Jurkat, Clone E6-1 (cell line): ENCODE measurements around the gene ACER1. TPM values are rescaled to one million over a fixed set of nuclear protein-coding genes. Genes with fewer than 3 reads are reported as not detected.
A peak's percentile ranks its signal among the peaks of the same experiment; 100 is the strongest.
"Not testable (repeated sequence)": the region's sequence is repeated elsewhere in the genome, so short reads cannot be mapped to it uniquely, and the experiment has no call there.

Source experiments
- DNase-seq: peaks from one replicate; pipeline ENCODE4 v3.0.0-alpha.2; 2011; ENCODE audit warnings: low read depth, low spot score
- H3K4me3 ChIP-seq: 2 replicates; pipeline ENCODE4 v1.5.1; 2011; ENCODE audit warnings: mild to moderate bottlenecking, low read length, control low read depth, moderate library complexity
- polyA plus RNA-seq: library from polyadenylated mRNA; unstranded; fragments of >200 nt; gene quantifications from one replicate; pipeline ENCODE4 v1.2.1, GENCODE V29; 2012; ENCODE audit warnings: missing spikeins; ENCODE audit not compliant: insufficient read length, insufficient read depth

Gene ACER1
- polyA plus RNA-seq = not detected

- DNase-seq = no peak
Observed at GRCh38 chr19:6333439-6333838, at the start of gene ACER1. TSS of gene ACER1 (minus strand) at chr19:6333612. CDS start at chr19:6333551, 61 bp downstream.

GRCh38 chr19:6383188-6383587 is 49.8 kb upstream of the ACER1 start:
- H3K4me3 ChIP-seq = no peak overlapping the region
- no peak for DNase-seq

More at GRCh38 chr19:6333439-6333838, at the start of gene ACER1:
- no peak within 1 kb of the TSS for H3K4me3 ChIP-seq

- no peak overlapping the region for H3K4me3 ChIP-seq
- DNase-seq = no peak
Observed at GRCh38 chr19:6381030-6381750, 47.8 kb upstream of the ACER1 start.

GRCh38 chr19:6379744-6380143 is 46.3 kb upstream of the ACER1 start:
- no peak overlapping the region for H3K4me3 ChIP-seq
- DNase-seq = no peak

- no peak for DNase-seq
- H3K4me3 ChIP-seq = no peak overlapping the region
Observed at GRCh38 chr19:6378486-6378885, 45.1 kb upstream of the ACER1 start.

GRCh38 chr19:6378041-6378440 is 44.6 kb upstream of the ACER1 start:
- no peak overlapping the region for H3K4me3 ChIP-seq
- DNase-seq = no peak

GRCh38 chr19:6376512-6377190 is 43.2 kb upstream of the ACER1 start:
- no peak overlapping the region for H3K4me3 ChIP-seq
- DNase-seq = no peak

- DNase-seq = no peak
- no peak within 1 kb of the TSS for H3K4me3 ChIP-seq
Observed at GRCh38 chr19:6375411-6376010, 42.1 kb upstream of the ACER1 start, which contains the start of gene PSPN. TSS of gene PSPN (minus strand) at chr19:6375933. CDS start at chr19:6375849, 84 bp downstream.

- H3K4me3 ChIP-seq = no peak overlapping the region
- DNase-seq = no peak
Observed at GRCh38 chr19:6374711-6375410, 41.4 kb upstream of the ACER1 start.

- H3K4me3 ChIP-seq = peak overlapping the region; percentile 58
- no peak for DNase-seq
Observed at GRCh38 chr19:6374161-6374709, 40.8 kb upstream of the ACER1 start.

GRCh38 chr19:6373813-6374108 is 40.3 kb upstream of the ACER1 start:
- peak overlapping the region; percentile 58 for H3K4me3 ChIP-seq
- DNase-seq = no peak

GRCh38 chr19:6373096-6373812 is 39.8 kb upstream of the ACER1 start:
- H3K4me3 ChIP-seq = peak overlapping the region; percentile 70
- DNase-seq = peak; percentile 96

GRCh38 chr19:6372594-6373095 is 39.2 kb upstream of the ACER1 start, which contains the start of gene ALKBH7:
TSS of gene ALKBH7 (plus strand) at chr19:6372794. CDS start at chr19:6372821, 27 bp downstream.
- H3K4me3 ChIP-seq = peak within 1 kb of the TSS; percentile 70
- peak; percentile 100 for DNase-seq

GRCh38 chr19:6364353-6364752 is 30.9 kb upstream of the ACER1 start:
- no peak overlapping the region for H3K4me3 ChIP-seq
- DNase-seq = no peak

GRCh38 chr19:6362351-6362801 is 29.0 kb upstream of the ACER1 start:
- peak overlapping the region; percentile 65 for H3K4me3 ChIP-seq
- peak; percentile 90 for DNase-seq

GRCh38 chr19:6362027-6362350 is 28.6 kb upstream of the ACER1 start:
- DNase-seq = peak; percentile 25
- peak overlapping the region; percentile 65 for H3K4me3 ChIP-seq

GRCh38 chr19:6360857-6361216 is 27.4 kb upstream of the ACER1 start:
- H3K4me3 ChIP-seq = peak overlapping the region; percentile 65
- DNase-seq = not testable (repeated sequence)

- not testable (repeated sequence) for DNase-seq, H3K4me3 ChIP-seq
Observed at GRCh38 chr19:6360445-6360844, 27.0 kb upstream of the ACER1 start.
